Measurements from ENCODE around the gene EZH1.

The EZH1 gene

DNA sequence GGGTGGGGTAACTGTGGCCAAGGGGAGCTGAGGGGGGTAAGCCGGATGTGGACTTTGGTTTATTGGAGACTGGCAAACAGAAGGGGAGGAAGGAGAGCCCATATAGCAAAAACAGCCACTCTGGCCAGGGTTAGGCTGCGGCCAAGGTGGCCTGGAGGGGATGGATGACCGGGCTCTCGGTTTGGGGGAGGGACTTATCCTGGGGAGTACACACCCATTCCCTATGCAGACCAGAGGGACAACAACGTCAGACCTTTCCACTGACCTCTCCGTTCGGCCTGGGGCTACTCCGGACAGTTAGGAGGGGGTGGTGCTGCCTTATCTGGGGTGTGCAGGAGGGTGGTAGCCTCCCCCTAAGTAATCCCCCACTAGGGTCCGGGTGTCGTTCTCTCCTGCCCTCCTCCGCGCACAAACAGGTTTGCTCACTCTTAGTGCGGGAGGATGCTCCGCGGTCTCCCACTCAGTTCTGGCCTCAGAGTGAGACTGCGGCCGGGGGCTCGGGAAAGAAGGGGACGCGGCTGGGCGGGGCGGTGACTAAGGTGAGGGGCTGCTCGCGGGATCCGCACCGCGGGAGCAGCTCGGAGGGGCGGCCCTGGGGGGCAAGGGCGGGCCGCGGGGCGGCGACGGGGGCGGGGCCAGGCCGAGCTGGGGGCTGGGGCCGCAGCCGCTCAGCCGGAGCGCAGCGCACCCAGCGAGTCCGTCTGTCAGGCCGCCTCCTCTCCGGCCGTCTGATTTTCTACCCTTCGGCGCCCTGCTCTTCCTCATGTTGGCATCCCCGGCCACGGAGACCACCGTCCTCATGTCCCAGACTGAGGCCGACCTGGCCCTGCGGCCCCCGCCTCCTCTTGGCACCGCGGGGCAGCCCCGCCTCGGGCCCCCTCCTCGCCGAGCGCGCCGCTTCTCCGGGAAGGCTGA, 35.4 kb upstream of the EZH1 start, which contains the start of gene WNK4:
WNK4 (plus strand) TSS at position 675 of the 915 bp plus-strand sequence; CDS start at position 764, 89 bp downstream.
- peak within 1 kb of the TSS; percentile 70 for H3K4me3 ChIP-seq (ENCODE audit: low read depth, low read length)
- in situ Hi-C loops (cut with HindIII; ENCODE audit: low sequenced_read_pairs) = no loop called here
- TF ChIP-seq, protein P1, sequence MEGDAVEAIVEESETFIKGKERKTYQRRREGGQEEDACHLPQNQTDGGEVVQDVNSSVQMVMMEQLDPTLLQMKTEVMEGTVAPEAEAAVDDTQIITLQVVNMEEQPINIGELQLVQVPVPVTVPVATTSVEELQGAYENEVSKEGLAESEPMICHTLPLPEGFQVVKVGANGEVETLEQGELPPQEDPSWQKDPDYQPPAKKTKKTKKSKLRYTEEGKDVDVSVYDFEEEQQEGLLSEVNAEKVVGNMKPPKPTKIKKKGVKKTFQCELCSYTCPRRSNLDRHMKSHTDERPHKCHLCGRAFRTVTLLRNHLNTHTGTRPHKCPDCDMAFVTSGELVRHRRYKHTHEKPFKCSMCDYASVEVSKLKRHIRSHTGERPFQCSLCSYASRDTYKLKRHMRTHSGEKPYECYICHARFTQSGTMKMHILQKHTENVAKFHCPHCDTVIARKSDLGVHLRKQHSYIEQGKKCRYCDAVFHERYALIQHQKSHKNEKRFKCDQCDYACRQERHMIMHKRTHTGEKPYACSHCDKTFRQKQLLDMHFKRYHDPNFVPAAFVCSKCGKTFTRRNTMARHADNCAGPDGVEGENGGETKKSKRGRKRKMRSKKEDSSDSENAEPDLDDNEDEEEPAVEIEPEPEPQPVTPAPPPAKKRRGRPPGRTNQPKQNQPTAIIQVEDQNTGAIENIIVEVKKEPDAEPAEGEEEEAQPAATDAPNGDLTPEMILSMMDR (IDR thresholded peaks at IDR 0.05; ENCODE audit: low read depth, low read length) = no peak
- DNase-seq (ENCODE audit: low read depth, low spot score) = peak; percentile 43

DNA sequence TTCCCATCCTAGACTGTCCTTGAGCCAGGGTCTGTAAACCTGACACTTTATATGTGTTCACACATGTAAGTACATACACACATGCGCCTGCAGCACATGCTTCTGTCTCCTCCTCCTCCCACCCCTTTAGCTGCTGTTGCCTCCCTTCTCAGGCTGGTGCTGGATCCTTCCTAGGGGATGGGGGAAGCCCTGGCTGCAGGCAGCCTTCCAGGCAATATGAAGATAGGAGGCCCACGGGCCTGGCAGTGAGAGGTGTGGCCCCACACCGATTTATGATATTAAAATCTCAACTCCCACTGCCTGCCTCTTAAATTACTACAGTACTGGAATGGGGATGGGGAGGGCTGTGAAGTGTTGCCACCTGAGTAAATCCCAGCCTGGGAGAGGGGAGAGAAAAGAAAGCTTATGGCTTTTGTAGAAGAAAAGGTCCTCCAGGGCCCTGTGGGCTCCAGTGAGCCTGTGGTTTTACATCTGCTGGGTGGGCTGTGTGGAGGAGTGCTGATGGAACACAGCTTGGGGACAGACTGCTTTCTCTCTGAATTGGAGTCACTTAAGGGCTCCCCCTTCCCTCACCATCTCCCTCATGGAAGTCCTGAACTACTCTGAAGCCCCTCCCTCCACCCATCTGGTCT, 34.6 kb upstream of the EZH1 start:
- TF ChIP-seq, protein P1 (IDR thresholded peaks at IDR 0.05; ENCODE audit: low read depth, low read length) = no peak
- in situ Hi-C loops (cut with HindIII; ENCODE audit: low sequenced_read_pairs) = no loop called here
- no peak overlapping the region for H3K4me3 ChIP-seq (ENCODE audit: low read depth, low read length)
- DNase-seq (ENCODE audit: low read depth, low spot score) = no peak

DNA sequence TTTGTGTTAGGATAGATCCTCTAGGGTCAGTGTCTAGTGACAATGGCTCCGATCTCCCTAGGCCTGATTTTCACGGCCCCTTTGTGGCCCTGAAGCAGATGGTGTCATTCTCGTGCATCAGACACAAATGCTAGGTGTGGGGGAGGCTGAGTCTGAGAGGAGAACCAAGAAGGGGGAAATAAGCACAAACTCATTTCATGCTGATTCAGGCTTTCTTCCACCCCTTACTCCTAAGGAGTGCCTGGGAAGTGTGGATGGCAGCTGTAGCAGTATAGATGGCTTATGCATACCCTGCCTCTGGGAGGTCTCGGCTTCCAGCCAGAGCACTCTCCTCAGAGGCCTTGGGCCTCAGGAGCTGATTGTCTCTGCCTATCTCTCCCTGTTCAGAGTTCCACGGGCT, 33.7 kb upstream of the EZH1 start:
- TF ChIP-seq, protein P1 (IDR thresholded peaks at IDR 0.05; ENCODE audit: low read depth, low read length) = no peak
- H3K4me3 ChIP-seq (ENCODE audit: low read depth, low read length) = no peak overlapping the region
- in situ Hi-C loops (cut with HindIII; ENCODE audit: low sequenced_read_pairs) = no loop called here
- no peak for DNase-seq (ENCODE audit: low read depth, low spot score)

DNA sequence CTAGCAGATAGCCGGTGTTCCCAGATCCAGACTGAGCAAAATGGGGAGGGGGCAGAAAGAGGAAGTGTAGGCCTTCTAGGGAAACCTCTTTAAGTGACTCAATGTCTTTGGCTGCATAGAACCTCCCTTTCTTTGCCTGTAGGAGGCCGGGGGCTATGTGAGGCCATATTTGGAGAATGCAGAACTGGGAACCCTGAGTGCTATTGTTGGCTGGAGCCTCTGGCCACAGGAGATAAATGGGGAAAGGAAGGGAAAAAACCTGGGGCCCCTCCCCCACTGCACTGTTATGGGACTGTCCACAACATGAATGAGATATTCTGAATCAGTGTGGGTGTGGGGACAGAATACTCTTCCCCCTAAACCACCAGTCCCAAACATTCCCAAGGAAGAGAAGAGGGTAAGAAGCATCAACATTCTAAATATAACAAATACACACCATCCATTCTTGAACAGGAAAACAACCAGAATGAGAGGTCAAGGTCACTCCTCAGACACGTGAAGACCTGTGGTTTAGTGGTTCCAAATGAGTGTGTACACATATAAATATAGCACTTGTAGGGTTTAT, 30.8 kb upstream of the EZH1 start:
- TF ChIP-seq, protein P1 (IDR thresholded peaks at IDR 0.05; ENCODE audit: low read depth, low read length) = peak; percentile 33
- no peak overlapping the region for H3K4me3 ChIP-seq (ENCODE audit: low read depth, low read length)
- DNase-seq (ENCODE audit: low read depth, low spot score) = peak; percentile 86
- in situ Hi-C loops (cut with HindIII; ENCODE audit: low sequenced_read_pairs) = no loop called here

DNA sequence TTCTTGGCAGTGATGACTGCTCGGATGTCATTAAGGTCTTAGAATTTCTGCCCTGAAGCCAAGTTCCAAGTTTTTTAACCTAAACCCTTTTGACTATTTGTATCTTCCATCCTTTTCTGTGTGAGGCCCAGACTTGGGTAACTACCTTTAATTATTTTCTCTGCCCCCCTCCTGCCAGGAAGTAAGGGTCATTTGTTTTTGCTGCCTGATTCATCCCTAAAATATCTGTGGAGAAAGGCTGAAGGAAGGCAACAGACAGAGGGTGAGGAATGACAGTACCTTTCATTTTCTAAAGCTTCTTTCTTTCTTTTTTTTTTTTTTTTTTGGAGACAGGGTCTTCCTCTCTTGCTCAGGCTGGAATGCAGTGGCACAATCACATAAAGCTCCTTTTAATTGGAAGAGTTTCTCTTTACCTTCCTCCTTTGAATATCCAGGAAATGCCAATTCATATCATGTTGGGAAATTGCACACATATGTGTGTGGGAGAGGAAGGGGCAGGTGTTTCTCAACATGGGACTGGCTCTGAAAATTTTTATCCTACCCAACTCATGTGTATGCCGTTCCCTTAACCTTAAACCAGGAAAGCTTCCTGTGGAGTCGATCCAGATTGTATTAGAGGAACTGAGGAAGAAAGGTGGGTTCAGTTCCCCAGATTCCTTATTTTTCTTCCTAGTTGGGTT, 29.4 kb upstream of the EZH1 start:
- peak; percentile 45 for DNase-seq (ENCODE audit: low read depth, low spot score)

More for the DNA sequence above, 29.4 kb upstream of the EZH1 start:
- in situ Hi-C loops (cut with HindIII; ENCODE audit: low sequenced_read_pairs) = no loop called here
- TF ChIP-seq, protein P1 (IDR thresholded peaks at IDR 0.05; ENCODE audit: low read depth, low read length) = no peak
- H3K4me3 ChIP-seq (ENCODE audit: low read depth, low read length) = peak overlapping the region; percentile 83
